HG03135 (cell line): ENCODE results near the gene DNAH11.
"Not testable (repeated sequence)": the region's sequence is repeated elsewhere in the genome, so short reads cannot be mapped to it uniquely, and the experiment has no call there.

Experiments used
- ATAC-seq: cut with Tn5 transposase; IDR thresholded peaks from one replicate; pipeline ENCODE4 v1.9.1; 2021; ENCODE audit warnings: mild to moderate bottlenecking, moderate library complexity; ENCODE audit not compliant: unreplicated experiment

Gene DNAH11

DNA sequence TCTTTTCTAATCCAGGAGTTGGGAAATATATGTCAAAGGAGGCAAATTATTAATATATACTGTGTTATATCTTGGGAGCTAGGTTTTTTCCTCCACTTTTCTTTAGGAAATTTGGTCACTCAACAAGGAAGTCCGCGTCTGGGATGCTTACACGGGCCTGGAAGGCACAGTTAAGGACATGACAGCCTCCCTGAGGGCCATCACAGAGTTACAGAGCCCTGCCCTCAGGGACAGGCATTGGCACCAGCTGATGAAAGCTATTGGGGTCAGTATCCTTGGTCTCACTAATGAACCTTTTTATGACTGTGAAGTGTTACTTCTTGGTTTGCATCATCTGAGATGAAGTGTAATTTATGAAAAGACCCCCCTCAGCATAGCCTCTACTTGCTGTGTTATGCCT lies 74.7 kb downstream of the DNAH11 start:
- no peak for ATAC-seq

- ATAC-seq: no peak
Measured at GRCh38 chr7:21617916-21618390, 75.1 kb downstream of the DNAH11 start.

GRCh38 chr7:21618706-21619105 lies 75.9 kb downstream of the DNAH11 start:
- no peak for ATAC-seq

GRCh38 chr7:21620054-21620453 lies 77.2 kb downstream of the DNAH11 start:
- ATAC-seq: no peak

GRCh38 chr7:21624320-21624719 lies 81.5 kb downstream of the DNAH11 start:
- no peak for ATAC-seq

GRCh38 chr7:21636694-21637093 lies 93.9 kb downstream of the DNAH11 start:
- ATAC-seq: no peak

- ATAC-seq: no peak
Measured at GRCh38 chr7:21639206-21639868, 96.5 kb downstream of the DNAH11 start.

DNA sequence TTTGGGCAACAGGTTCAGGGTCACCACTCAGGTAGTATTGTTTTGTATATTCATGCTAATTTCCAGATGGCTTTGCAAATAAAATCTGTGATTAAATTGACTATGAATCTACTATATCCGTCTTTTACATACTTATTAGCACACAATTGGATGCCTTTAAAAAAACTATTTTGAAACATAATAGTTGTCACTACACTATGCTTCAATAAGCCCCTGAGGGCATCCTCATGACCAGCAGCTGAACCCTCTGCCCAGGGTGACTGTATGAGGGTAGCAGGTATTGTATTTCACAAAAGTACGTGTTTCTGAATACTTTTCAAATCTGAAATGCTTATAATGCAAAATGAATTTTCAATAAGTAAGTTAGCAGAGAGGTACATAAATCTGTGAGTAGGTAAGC lies 97.3 kb downstream of the DNAH11 start:
- no peak for ATAC-seq

DNA sequence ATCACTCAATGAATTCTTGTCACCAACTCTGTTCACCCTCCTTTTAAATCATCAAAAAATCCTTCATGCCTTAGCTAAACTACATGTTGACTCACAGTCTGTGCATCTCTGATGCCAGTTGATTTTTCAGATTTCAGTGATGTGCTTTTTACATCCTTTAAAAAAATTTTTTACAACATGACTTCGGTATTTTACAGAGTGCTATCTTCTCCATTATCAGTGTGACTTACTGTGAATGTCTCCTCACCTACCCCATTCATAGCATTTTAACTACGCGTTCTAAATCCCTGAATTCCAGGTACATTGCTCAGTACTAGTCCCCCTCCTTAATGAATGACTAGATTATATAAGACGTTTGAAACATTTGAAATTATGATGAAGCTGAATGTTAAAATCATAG lies 98.7 kb downstream of the DNAH11 start:
- no peak for ATAC-seq

DNA sequence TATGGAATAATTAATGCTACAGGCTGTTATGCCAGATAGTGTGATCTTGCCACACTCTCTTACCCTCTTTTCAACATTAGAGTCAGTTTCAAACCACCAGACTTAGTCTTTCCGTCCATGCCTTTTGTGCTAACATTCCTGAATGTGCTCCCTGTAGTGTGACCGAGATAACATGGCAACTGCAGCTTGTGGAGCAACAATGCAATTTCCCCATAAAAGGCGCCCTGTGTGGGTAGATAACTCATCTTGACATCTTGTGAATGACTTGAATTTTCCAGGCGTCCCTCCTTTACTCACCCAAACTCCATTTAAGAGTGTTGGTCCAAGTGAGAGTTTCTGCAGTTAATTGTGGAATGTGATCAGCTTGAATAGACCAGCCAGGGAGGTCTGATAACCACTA lies 99.6 kb downstream of the DNAH11 start:
- no peak for ATAC-seq

DNA sequence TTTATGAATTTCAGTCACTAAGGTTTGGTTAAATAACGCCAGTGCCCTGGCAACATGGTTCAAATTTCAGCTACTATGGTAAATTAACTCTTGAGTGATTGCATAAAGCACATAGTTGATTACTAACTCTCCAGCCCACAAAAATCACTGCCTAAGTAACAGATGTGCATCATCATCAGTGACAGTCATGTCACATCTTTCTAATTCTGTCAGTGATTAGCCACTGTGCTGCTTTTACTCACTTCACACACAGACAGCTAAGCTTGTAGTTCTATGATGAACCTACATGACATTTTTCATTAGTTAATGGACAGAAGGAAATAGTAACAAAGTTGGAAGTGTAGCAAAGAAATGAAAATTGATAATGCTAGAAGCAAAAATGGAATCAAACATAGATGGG lies 108.9 kb downstream of the DNAH11 start:
- ATAC-seq: no peak

DNA sequence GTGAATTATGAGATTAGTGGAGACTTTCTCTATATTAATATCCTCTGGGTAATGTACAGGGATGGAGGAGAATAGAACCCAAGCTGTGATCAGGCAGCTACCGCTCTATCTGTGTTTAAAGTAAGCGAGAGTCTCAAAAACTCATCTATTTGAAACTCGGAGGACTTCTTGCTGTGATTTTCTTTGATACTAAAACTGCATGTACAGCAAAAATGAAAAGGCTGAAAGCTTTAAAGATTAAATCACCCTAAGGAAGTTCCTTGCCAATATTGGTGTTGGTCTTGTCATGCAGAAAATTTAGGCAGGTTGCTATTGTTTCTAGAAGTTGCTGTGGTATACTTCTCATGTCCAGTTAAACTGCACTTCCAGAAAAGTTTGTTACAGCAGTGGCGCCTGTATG lies 110.8 kb downstream of the DNAH11 start:
- no peak for ATAC-seq

DNA sequence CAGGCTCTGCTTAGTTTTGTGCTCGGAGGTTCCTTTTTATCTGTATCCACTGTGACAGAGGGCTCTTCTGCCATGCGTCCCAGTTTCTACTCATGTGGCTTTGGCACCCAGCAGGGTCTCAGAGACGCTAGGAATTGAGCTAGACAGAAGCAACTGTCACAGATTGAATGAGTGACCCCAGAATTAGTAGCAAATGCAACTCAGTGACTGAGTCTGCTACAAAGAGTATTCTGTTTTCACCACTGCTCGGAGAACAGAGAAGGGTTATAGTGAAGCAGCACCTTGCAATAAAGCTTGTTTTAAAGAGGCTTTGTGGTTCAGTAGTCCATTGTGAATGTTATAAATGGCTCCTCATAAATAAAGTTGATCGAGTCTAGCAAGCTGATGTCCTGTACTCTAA lies 113.2 kb downstream of the DNAH11 start:
- no peak for ATAC-seq

DNA sequence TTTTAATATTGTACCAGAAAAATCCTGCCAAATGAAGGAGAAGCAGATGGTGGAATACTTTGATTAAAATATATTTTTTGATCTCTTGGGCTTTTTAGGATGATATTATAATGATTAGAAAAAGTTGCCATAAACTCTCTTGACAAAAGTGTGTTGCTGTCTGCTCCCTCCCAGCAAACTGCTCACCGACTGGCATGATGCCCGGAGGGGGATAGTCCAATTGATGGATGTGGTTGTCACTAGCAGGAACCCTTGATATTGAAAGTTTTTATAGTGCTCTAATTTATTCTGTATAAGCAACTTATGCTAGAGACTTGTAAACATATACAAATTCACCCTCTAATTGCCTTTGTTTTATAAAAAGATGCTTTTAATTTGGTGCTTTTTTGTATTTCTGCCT lies 114.0 kb downstream of the DNAH11 start:
- ATAC-seq: no peak

DNA sequence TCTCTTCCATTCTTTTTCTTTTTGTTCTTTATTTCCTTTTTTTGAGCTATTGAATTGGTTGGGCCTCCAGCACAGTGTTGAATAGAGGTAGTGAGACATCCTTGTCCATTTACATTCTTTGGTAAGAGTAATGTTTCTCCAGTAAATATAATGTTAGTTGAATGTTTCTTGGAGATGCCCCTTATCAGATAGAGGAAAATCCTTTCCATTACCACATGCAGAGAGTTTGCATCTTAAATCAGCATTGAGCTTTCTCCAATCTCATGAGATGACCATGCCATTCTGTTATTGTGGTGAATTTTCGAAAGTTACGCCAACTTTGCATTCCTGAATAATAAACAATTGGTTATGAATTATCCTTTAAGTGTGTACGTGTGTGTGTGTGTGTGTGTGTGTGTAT lies 127.7 kb downstream of the DNAH11 start:
- no peak for ATAC-seq

DNA sequence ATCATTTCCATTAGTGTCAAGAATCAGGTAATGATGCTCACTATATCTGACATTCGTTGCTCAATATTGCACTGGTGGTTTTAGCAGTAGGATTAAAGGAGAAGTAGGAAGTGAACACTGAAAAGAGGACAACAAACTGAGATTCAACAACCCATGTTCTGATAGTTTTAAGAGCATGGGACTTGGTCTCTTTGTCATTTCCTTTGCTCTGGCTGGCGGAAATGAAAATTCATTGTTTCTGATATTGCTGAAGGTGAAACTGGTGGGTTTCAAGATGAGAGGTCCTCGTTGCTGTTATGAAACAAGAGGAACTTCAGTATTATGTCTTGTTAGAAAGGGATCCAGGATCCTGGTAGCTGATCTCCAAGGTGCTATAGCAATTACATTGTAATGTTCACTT lies 129.0 kb downstream of the DNAH11 start:
- no peak for ATAC-seq

DNA sequence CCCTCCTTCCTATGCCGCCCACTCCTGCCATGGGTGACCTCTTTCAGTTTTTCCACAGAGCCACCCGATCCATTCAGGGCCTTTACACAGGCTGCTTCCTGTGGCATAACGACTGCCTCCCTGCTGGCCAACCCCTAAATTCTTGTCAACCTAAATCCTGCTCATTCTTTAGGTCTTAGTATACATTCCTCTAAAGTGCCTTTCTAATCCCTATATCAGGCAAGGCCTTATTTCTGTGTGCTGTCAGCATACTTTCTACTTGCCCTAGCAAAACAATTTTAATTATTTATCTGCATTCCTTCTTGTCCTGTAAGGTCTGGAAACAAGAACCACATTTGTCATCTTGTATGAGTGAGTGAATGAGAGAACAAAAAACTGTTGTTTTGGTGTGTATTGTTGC lies 132.4 kb downstream of the DNAH11 start:
- no peak for ATAC-seq

DNA sequence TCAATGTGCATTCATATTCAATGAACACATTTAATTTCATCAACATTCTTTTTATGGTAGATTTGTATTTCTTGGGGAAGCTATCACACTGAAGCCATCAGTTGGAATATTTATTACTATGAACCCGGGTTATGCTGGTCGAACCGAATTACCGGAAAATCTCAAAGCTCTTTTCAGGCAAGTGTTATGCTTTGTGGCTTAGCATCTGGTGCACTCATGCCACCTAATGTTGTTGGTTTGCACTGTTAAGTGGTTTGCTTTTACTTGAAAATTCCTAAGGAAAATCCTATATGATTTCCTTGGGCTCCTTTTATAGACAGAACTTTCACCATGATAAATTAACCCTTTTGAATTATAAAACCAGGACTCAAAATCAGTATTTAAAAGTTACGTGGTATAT lies 147.9 kb downstream of the DNAH11 start:
- no peak for ATAC-seq

DNA sequence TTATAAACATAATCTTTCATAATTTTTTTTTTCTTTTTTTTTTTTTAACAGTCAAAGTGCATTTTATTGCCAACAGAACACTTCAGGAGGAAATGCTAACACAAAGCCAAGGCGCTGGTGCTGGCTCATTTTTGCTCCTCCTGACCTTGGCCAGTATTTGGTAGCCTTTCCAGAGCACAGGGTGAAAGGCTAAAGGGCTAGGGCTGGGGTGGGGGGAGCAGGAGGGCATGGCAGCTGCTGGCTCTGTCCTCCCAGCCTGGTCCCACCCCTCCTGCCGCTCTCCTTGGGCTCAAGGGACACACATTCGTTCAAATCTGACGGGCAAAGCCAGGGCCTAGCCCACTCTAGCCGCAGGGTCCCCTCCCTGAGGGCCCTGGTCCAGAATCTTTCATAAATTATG lies 148.3 kb downstream of the DNAH11 start:
- ATAC-seq: not testable (repeated sequence)

GRCh38 chr7:21700587-21700986 lies 157.7 kb downstream of the DNAH11 start:
- not testable (repeated sequence) for ATAC-seq

DNA sequence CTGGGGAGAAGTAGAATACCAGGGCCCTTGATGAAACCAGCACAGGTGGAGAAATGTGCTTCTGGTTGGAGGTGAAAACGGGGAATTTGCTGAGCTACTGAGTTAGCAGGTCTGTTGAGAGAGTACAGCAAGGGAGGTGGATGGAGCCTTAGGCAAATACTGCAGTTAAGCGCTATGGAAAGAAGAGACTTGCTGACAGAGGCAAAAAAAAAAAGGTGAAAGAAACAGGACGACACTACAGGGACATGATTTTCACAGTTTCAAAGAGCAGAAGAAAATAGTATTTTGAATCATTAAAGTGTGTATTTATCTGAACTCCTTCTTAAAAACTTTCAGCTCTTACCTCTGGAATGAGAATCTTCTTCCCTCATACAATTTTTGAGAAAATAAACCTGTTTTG lies 159.5 kb downstream of the DNAH11 start:
- no peak for ATAC-seq

GRCh38 chr7:21704359-21704758 lies 161.5 kb downstream of the DNAH11 start:
- ATAC-seq: no peak

DNA sequence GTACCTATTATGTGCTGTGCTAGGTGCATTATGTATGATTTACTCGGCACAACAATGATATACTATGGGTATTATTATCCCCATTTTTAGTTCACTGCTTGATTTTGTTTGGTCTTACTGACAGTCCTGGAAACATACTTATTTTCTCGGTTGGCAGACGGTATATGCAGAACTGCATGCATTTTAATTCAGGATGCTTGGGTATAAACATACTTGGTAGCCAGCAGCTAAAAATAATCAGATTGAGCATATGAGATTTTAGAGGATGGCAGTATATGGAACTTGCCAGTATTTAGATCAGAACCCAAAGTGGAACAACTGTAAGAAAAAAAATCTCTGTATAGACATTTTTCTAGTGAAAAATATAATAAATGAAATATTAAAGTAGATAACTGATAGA lies 163.3 kb downstream of the DNAH11 start:
- no peak for ATAC-seq
